Measurements from ENCODE around the gene TRIM69. TPM values are rescaled to one million over a fixed set of nuclear protein-coding genes. Genes with fewer than 3 reads are reported as not detected.
"Not testable (repeated sequence)": the region's sequence is repeated elsewhere in the genome, so short reads cannot be mapped to it uniquely, and the experiment has no call there.

TRIM69 gene
- total RNA-seq, 1 experiment from 2014 or later: 10.8 TPM

- ATAC-seq (no peak), DNase-seq (no peak)
- Histone ChIP-seq H3K27ac (ENCODE audit: low read length) (no peak overlapping the region), H3K4me2 (ENCODE audit: low read length) (no peak overlapping the region), H3K27me3 (ENCODE audit: low read length) (peaks cover under 1% of the 10 kb centered on the region; the same call in 1 of the 2 replicates), H4K20me1 (ENCODE audit: low read length) (no peaks in the 10 kb centered on the region), H3K9me3 (ENCODE audit: low read length) (no peaks in the 10 kb centered on the region), H3F3A (ENCODE audit: low read length, unreplicated experiment) (no peaks in the 10 kb centered on the region), H3K79me2 (ENCODE audit: low read length) (no peaks in the 10 kb centered on the region), H3K9ac (ENCODE audit: low read length) (no peak overlapping the region), H3K9me2 (replicated peaks; ENCODE audit: low read length) (no peaks in the 10 kb centered on the region), H3K4me1 (ENCODE audit: insufficient read depth, low read length) (no peaks in the 10 kb centered on the region), H3K36me3 (ENCODE audit: low read depth, low read length) (no peaks in the 10 kb centered on the region), H2AFZ (ENCODE audit: low read length) (no peak overlapping the region), H3K4me3 (ENCODE audit: low read length) (no peak overlapping the region)
- POLR2A ChIA-PET (ENCODE audit: unreplicated experiment): no interaction called here
- CTCF ChIA-PET: no interaction called here
- intact Hi-C loops (cut with micrococcal nuclease): no loop called here
- no TSS peak for BruUV-seq (replicated peaks)
- TF ChIP-seq EZH2phosphoT487 (IDR thresholded peaks at IDR 0.05; ENCODE audit: borderline replicate concordance, low read length) (no peak), EZH2 (IDR thresholded peaks at IDR 0.05; ENCODE audit: low read length, unreplicated experiment) (no peak)
- TF ChIP-seq, protein P1, sequence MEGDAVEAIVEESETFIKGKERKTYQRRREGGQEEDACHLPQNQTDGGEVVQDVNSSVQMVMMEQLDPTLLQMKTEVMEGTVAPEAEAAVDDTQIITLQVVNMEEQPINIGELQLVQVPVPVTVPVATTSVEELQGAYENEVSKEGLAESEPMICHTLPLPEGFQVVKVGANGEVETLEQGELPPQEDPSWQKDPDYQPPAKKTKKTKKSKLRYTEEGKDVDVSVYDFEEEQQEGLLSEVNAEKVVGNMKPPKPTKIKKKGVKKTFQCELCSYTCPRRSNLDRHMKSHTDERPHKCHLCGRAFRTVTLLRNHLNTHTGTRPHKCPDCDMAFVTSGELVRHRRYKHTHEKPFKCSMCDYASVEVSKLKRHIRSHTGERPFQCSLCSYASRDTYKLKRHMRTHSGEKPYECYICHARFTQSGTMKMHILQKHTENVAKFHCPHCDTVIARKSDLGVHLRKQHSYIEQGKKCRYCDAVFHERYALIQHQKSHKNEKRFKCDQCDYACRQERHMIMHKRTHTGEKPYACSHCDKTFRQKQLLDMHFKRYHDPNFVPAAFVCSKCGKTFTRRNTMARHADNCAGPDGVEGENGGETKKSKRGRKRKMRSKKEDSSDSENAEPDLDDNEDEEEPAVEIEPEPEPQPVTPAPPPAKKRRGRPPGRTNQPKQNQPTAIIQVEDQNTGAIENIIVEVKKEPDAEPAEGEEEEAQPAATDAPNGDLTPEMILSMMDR (conservative IDR thresholded peaks at IDR 0.05; ENCODE audit: low read depth, low read length): no peak
Measured at GRCh38 chr15:44765036-44765435, 28.7 kb downstream of the TRIM69 start.

- Histone ChIP-seq H3K36me3 (ENCODE audit: low read depth, low read length) (no peaks in the 10 kb centered on the region), H3K4me2 (ENCODE audit: low read length) (no peak overlapping the region), H3K4me1 (ENCODE audit: insufficient read depth, low read length) (no peaks in the 10 kb centered on the region), H3K9me3 (ENCODE audit: low read length) (no peaks in the 10 kb centered on the region), H2AFZ (ENCODE audit: low read length) (no peak overlapping the region), H3K4me3 (ENCODE audit: low read length) (no peak overlapping the region), H3K27me3 (ENCODE audit: low read length) (no peaks in the 10 kb centered on the region), H3K27ac (ENCODE audit: low read length) (no peak overlapping the region), H3K9me2 (replicated peaks; ENCODE audit: low read length) (no peaks in the 10 kb centered on the region), H4K20me1 (ENCODE audit: low read length) (no peaks in the 10 kb centered on the region), H3K79me2 (ENCODE audit: low read length) (no peaks in the 10 kb centered on the region), H3F3A (ENCODE audit: low read length, unreplicated experiment) (no peaks in the 10 kb centered on the region), H3K9ac (ENCODE audit: low read length) (no peak overlapping the region)
- POLR2A ChIA-PET (ENCODE audit: unreplicated experiment): no interaction called here
- TF ChIP-seq EZH2 (IDR thresholded peaks at IDR 0.05; ENCODE audit: low read length, unreplicated experiment) (no peak), EZH2phosphoT487 (IDR thresholded peaks at IDR 0.05; ENCODE audit: borderline replicate concordance, low read length) (no peak)
- TF ChIP-seq, protein P1 (conservative IDR thresholded peaks at IDR 0.05; ENCODE audit: low read depth, low read length): no peak
- no peak for ATAC-seq
- CTCF ChIA-PET: no interaction called here
- intact Hi-C loops (cut with micrococcal nuclease): no loop called here
- no peak for DNase-seq
- BruUV-seq (replicated peaks): no TSS peak
Measured at GRCh38 chr15:44769521-44769920, 33.2 kb downstream of the TRIM69 start.

DNA sequence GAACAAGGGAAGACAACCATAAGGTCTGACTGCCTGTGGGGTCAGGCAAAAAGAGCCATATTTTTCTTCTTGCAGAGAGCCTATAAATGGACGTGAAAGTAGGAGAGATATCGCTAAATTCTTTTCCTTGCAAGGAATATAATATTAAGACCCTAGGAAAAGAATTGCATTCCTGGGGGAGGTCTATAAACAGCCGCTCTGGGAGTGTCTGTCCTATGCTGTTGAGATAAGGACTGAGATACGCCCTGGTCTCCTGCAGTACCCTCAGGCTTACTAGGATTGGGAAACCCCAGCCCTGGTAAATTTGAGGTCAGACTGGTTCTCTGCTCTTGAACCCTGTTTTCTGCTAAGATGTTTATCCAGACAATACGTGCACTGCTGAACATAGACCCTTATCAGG is 34.4 kb downstream of the TRIM69 start:
- intact Hi-C loops (cut with micrococcal nuclease); BruUV-seq (replicated peaks): not testable (repeated sequence)

More for the DNA sequence above, 34.4 kb downstream of the TRIM69 start:
- H3K4me3 ChIP-seq (ENCODE audit: low read length); DNase-seq; CTCF ChIA-PET; H2AFZ ChIP-seq (ENCODE audit: low read length); H3K9ac ChIP-seq (ENCODE audit: low read length); H3F3A ChIP-seq (ENCODE audit: low read length, unreplicated experiment); H3K79me2 ChIP-seq (ENCODE audit: low read length); H3K4me2 ChIP-seq (ENCODE audit: low read length); H3K27ac ChIP-seq (ENCODE audit: low read length); H3K27me3 ChIP-seq (ENCODE audit: low read length); H3K36me3 ChIP-seq (ENCODE audit: low read depth, low read length); H3K9me2 ChIP-seq (replicated peaks; ENCODE audit: low read length); POLR2A ChIA-PET (ENCODE audit: unreplicated experiment); ATAC-seq; H3K4me1 ChIP-seq (ENCODE audit: insufficient read depth, low read length); H4K20me1 ChIP-seq (ENCODE audit: low read length); H3K9me3 ChIP-seq (ENCODE audit: low read length): not testable (repeated sequence)
